ENCODE data around the gene MAGEB17.

The MAGEB17 gene

GRCh38 chrX:16205840-16206239, 38.6 kb downstream of the MAGEB17 start:
- no peak for DNase-seq (ENCODE audit: low read depth, low spot score)
- no peaks in the 10 kb centered on the region for H3K4me1 ChIP-seq (ENCODE audit: insufficient read depth, insufficient read length)

GRCh38 chrX:16207634-16208033, 40.4 kb downstream of the MAGEB17 start:
- no peak for DNase-seq (ENCODE audit: low read depth, low spot score)
- TF ChIP-seq SUZ12 (IDR thresholded peaks at IDR 0.05; ENCODE audit: extremely low read depth, insufficient read depth, insufficient read length) (no peak), YY1 (IDR thresholded peaks at IDR 0.05; ENCODE audit: insufficient read depth, insufficient read length) (no peak), ZNF274 (IDR thresholded peaks at IDR 0.05; ENCODE audit: low read depth, low read length) (no peak)
- H3K36me3 ChIP-seq (ENCODE audit: insufficient read depth, insufficient read length, low read length): no peaks in the 10 kb centered on the region
- H3K4me3 ChIP-seq (ENCODE audit: insufficient read length, low read depth): no peak overlapping the region
- no peaks in the 10 kb centered on the region for H3K9me3 ChIP-seq (ENCODE audit: insufficient read depth, low read length)
- no peaks in the 10 kb centered on the region for H3K27me3 ChIP-seq (ENCODE audit: insufficient read depth, insufficient read length)
- no peaks in the 10 kb centered on the region for H3K4me1 ChIP-seq (ENCODE audit: insufficient read depth, insufficient read length)
- H3K9ac ChIP-seq (ENCODE audit: insufficient read length, low read depth): no peak overlapping the region

More at GRCh38 chrX:16205840-16206239, 38.6 kb downstream of the MAGEB17 start:
- TF ChIP-seq YY1 (IDR thresholded peaks at IDR 0.05; ENCODE audit: insufficient read depth, insufficient read length) (no peak), SUZ12 (IDR thresholded peaks at IDR 0.05; ENCODE audit: extremely low read depth, insufficient read depth, insufficient read length) (no peak), ZNF274 (IDR thresholded peaks at IDR 0.05; ENCODE audit: low read depth, low read length) (no peak)
- H3K9ac ChIP-seq (ENCODE audit: insufficient read length, low read depth): no peak overlapping the region
- H3K36me3 ChIP-seq (ENCODE audit: insufficient read depth, insufficient read length, low read length): no peaks in the 10 kb centered on the region
- H3K27me3 ChIP-seq (ENCODE audit: insufficient read depth, insufficient read length): no peaks in the 10 kb centered on the region
- H3K4me3 ChIP-seq (ENCODE audit: insufficient read length, low read depth): no peak overlapping the region
- no peaks in the 10 kb centered on the region; the same call in 1 of the 2 replicates for H3K9me3 ChIP-seq (ENCODE audit: insufficient read depth, low read length)

- H3K9ac ChIP-seq (ENCODE audit: insufficient read length, low read depth): no peak overlapping the region
- no peak overlapping the region for H3K4me3 ChIP-seq (ENCODE audit: insufficient read length, low read depth)
- H3K9me3 ChIP-seq (ENCODE audit: insufficient read depth, low read length): no peaks in the 10 kb centered on the region
- no peak for TF ChIP-seq SUZ12 (IDR thresholded peaks at IDR 0.05; ENCODE audit: extremely low read depth, insufficient read depth, insufficient read length)
- TF ChIP-seq YY1 (IDR thresholded peaks at IDR 0.05; ENCODE audit: insufficient read depth, insufficient read length): no peak
- no peak for TF ChIP-seq ZNF274 (IDR thresholded peaks at IDR 0.05; ENCODE audit: low read depth, low read length)
- no peaks in the 10 kb centered on the region for H3K4me1 ChIP-seq (ENCODE audit: insufficient read depth, insufficient read length)
- no peaks in the 10 kb centered on the region for H3K36me3 ChIP-seq (ENCODE audit: insufficient read depth, insufficient read length, low read length)
- H3K27me3 ChIP-seq (ENCODE audit: insufficient read depth, insufficient read length): no peaks in the 10 kb centered on the region
- DNase-seq (ENCODE audit: low read depth, low spot score): no peak
Measured at GRCh38 chrX:16208601-16209000, 41.3 kb downstream of the MAGEB17 start.

GRCh38 chrX:16210061-16210460, 42.8 kb downstream of the MAGEB17 start:
- no peaks in the 10 kb centered on the region for H3K4me1 ChIP-seq (ENCODE audit: insufficient read depth, insufficient read length)
- no peak for DNase-seq (ENCODE audit: low read depth, low spot score)
- no peaks in the 10 kb centered on the region for H3K36me3 ChIP-seq (ENCODE audit: insufficient read depth, insufficient read length, low read length)
- no peak overlapping the region for H3K9ac ChIP-seq (ENCODE audit: insufficient read length, low read depth)
- H3K9me3 ChIP-seq (ENCODE audit: insufficient read depth, low read length): no peaks in the 10 kb centered on the region
- no peaks in the 10 kb centered on the region for H3K27me3 ChIP-seq (ENCODE audit: insufficient read depth, insufficient read length)
- no peak for TF ChIP-seq YY1 (IDR thresholded peaks at IDR 0.05; ENCODE audit: insufficient read depth, insufficient read length)
- TF ChIP-seq SUZ12 (IDR thresholded peaks at IDR 0.05; ENCODE audit: extremely low read depth, insufficient read depth, insufficient read length): no peak
- no peak for TF ChIP-seq ZNF274 (IDR thresholded peaks at IDR 0.05; ENCODE audit: low read depth, low read length)
- H3K4me3 ChIP-seq (ENCODE audit: insufficient read length, low read depth): no peak overlapping the region

- no peaks in the 10 kb centered on the region for H3K9me3 ChIP-seq (ENCODE audit: insufficient read depth, low read length)
- DNase-seq (ENCODE audit: low read depth, low spot score): no peak
- no peaks in the 10 kb centered on the region for H3K27me3 ChIP-seq (ENCODE audit: insufficient read depth, insufficient read length)
- H3K9ac ChIP-seq (ENCODE audit: insufficient read length, low read depth): no peak overlapping the region
- no peak overlapping the region for H3K4me3 ChIP-seq (ENCODE audit: insufficient read length, low read depth)
- H3K4me1 ChIP-seq (ENCODE audit: insufficient read depth, insufficient read length): peaks cover 3% of the 10 kb centered on the region
- H3K36me3 ChIP-seq (ENCODE audit: insufficient read depth, insufficient read length, low read length): no peaks in the 10 kb centered on the region
- TF ChIP-seq YY1 (IDR thresholded peaks at IDR 0.05; ENCODE audit: insufficient read depth, insufficient read length) (no peak), SUZ12 (IDR thresholded peaks at IDR 0.05; ENCODE audit: extremely low read depth, insufficient read depth, insufficient read length) (no peak), ZNF274 (IDR thresholded peaks at IDR 0.05; ENCODE audit: low read depth, low read length) (no peak)
Measured at GRCh38 chrX:16212024-16212423, 44.7 kb downstream of the MAGEB17 start.

- H3K9ac ChIP-seq (ENCODE audit: insufficient read length, low read depth): no peak overlapping the region
- no peaks in the 10 kb centered on the region for H3K9me3 ChIP-seq (ENCODE audit: insufficient read depth, low read length)
- H3K4me3 ChIP-seq (ENCODE audit: insufficient read length, low read depth): no peak overlapping the region
- no peaks in the 10 kb centered on the region for H3K36me3 ChIP-seq (ENCODE audit: insufficient read depth, insufficient read length, low read length)
- no peaks in the 10 kb centered on the region for H3K27me3 ChIP-seq (ENCODE audit: insufficient read depth, insufficient read length)
- peaks cover 3% of the 10 kb centered on the region for H3K4me1 ChIP-seq (ENCODE audit: insufficient read depth, insufficient read length)
- peak; percentile 20 for DNase-seq (ENCODE audit: low read depth, low spot score)
- TF ChIP-seq SUZ12 (IDR thresholded peaks at IDR 0.05; ENCODE audit: extremely low read depth, insufficient read depth, insufficient read length): no peak
- no peak for TF ChIP-seq YY1 (IDR thresholded peaks at IDR 0.05; ENCODE audit: insufficient read depth, insufficient read length)
- no peak for TF ChIP-seq ZNF274 (IDR thresholded peaks at IDR 0.05; ENCODE audit: low read depth, low read length)
Measured at GRCh38 chrX:16212436-16212835, 45.2 kb downstream of the MAGEB17 start.

- TF ChIP-seq ZNF274 (IDR thresholded peaks at IDR 0.05; ENCODE audit: low read depth, low read length) (no peak), YY1 (IDR thresholded peaks at IDR 0.05; ENCODE audit: insufficient read depth, insufficient read length) (no peak), SUZ12 (IDR thresholded peaks at IDR 0.05; ENCODE audit: extremely low read depth, insufficient read depth, insufficient read length) (no peak)
- Histone ChIP-seq H3K36me3 (ENCODE audit: insufficient read depth, insufficient read length, low read length) (no peaks in the 10 kb centered on the region), H3K4me1 (ENCODE audit: insufficient read depth, insufficient read length) (peaks cover 3% of the 10 kb centered on the region), H3K9me3 (ENCODE audit: insufficient read depth, low read length) (no peaks in the 10 kb centered on the region), H3K4me3 (ENCODE audit: insufficient read length, low read depth) (no peak overlapping the region), H3K27me3 (ENCODE audit: insufficient read depth, insufficient read length) (no peaks in the 10 kb centered on the region), H3K9ac (ENCODE audit: insufficient read length, low read depth) (no peak overlapping the region)
- no peak for DNase-seq (ENCODE audit: low read depth, low spot score)
Measured at GRCh38 chrX:16213961-16214360, 46.7 kb downstream of the MAGEB17 start.
